ENCODE results near the gene IGFL4.
A peak's percentile ranks its signal among the peaks of the same experiment; 100 is the strongest.

The IGFL4 gene

GRCh38 chr19:46040952-46041500 lies at the start of gene IGFL4:
Gene IGFL4, minus strand, starts transcription at chr19:46041002. Its CDS starts 40 bp downstream, at chr19:46040962.
- DNase-seq (ENCODE audit: low spot score): no peak

GRCh38 chr19:46090444-46090843 lies 49.6 kb upstream of the IGFL4 start:
- no peak for DNase-seq (ENCODE audit: low spot score)

- no peak for DNase-seq (ENCODE audit: low spot score)
Measured at GRCh38 chr19:46089432-46089831, 48.6 kb upstream of the IGFL4 start.

DNA sequence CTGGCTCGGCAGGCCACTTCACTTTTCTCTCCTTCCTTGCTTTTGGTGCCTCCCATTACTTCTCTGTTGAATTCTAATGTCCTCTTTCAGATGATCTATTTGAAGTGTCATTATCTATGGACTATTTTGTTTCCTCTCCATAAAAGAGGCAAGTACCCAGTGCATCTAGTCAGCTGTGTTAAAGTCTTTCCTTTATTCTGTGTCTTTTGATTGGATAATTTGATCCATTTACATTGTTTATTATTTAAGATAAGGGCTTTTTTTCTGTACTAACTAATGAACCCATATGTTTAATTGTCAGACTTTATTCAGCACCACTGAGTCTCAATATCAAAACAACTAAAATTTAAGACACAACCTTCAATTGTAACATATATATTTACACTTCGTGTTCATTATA lies 47.3 kb upstream of the IGFL4 start:
- DNase-seq (ENCODE audit: low spot score): no peak

DNA sequence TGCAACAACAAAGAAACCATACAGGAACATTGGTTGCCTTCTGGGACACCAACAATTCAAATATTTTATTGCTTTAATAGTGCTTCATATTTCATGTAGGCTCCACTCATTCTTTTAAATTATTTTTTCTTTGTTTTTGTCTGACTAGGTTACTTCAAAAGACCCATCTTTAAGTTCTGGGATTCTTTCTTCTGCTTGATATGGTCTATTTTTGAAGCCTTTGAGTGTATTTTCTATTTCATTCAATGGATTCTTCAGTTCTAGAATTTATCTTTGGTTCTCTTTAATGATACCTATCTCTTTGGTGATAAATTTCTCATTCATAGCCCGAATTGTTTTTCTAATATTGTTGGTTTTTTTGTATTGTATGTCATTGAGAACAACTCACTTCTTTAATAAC lies 45.1 kb upstream of the IGFL4 start:
- DNase-seq (ENCODE audit: low spot score): no peak

DNA sequence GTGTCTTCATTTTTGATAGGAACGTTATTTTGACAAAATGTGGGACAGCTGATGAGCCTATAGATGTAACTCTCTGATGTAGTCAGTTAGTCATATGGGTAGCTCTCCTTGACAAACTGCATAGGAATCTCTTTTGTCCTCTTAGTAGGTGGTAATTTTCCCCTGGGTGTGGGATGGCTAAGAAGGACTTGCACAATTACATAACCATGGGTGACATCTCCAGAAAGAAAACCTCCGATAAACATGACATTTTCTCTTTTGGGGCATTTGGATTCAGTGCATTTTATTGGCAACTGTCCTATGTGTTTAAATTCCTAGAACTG lies 41.9 kb upstream of the IGFL4 start:
- DNase-seq (ENCODE audit: low spot score): no peak

GRCh38 chr19:46081928-46082727 lies 41.3 kb upstream of the IGFL4 start:
- DNase-seq (ENCODE audit: low spot score): peak; percentile 18

GRCh38 chr19:46080561-46080960 lies 39.8 kb upstream of the IGFL4 start:
- no peak for DNase-seq (ENCODE audit: low spot score)

- no peak for DNase-seq (ENCODE audit: low spot score)
Measured at GRCh38 chr19:46079576-46079975, 38.8 kb upstream of the IGFL4 start.

DNA sequence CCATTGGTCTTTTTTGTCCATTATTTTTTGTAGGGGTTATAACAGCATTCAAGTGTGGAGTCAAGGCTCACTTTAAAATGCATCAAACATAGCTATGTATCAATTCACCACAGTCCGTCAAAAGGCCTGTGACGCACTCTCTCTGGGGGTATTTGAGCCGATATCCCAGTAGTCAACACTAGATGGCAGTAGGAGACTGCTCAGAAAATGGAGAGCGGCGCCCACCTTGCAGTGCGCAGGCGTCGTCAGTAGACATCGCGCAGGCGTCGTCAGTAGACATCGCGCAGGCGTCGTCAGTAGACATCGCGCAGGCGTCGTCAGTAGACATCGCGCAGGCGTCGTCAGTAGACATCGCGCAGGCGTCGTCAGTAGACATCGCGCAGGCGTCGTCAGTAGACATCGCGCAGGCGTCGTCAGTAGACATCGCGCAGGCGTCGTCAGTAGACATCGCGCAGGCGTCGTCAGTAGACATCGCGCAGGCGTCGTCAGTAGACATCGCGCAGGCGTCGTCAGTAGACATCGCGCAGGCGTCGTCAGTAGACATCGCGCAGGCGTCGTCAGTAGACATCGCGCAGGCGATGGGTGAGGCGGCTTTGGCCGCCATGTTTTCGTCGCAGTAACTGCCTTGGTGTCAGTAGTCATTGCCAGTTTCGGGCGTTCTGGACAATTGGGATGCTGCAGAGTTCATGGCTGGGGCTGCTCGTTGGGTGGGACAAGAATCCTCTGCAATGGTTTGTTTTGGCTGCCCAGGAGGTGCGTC lies 38.0 kb upstream of the IGFL4 start:
- peak; percentile 49 for DNase-seq (ENCODE audit: low spot score)

- no peak for DNase-seq (ENCODE audit: low spot score)
Measured at GRCh38 chr19:46077815-46078167, 37.0 kb upstream of the IGFL4 start.

DNA sequence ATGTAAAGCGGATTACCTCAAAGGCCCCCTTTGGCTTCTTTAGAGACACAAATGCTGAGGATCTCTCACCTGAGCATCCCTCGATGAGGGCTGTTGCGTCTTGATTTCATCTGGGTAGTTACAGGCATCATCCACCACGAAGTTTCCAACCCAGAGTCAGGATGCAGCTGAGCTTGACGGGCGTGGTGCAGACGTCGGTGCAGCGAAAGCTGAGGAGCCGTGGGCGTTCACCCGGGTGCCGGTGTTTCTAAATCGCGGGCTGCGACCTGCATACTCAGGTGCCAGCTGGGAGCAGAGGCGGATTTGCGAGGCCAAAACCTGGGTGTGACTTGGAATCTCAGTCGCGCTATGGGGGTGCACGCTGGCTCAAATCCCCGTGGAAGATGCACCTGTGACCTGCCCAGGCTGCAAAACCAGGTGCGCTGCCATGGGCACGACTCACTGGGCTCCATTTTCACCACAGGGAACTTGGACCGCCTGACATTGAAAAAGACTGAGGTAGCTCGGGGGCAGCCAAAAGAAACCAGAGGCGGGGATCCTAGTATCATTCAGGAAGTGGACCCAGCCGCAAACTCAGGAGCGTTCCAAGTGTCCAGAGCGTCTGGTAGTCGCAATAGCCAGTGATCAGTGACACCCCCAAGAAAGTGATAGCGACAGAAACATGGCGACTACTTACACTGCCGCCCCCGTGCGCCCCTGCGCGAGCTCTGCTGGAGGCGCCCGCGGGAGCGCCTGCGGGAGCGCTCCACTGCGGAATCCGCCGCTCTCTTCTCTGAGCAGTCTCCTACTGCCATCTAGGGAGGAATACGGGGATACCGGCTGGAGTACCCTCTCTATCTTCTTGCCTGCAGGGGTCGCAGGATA lies 36.4 kb upstream of the IGFL4 start:
- DNase-seq (ENCODE audit: low spot score): no peak

- DNase-seq (ENCODE audit: low spot score): no peak
Measured at GRCh38 chr19:46076031-46076880, 35.5 kb upstream of the IGFL4 start.

DNA sequence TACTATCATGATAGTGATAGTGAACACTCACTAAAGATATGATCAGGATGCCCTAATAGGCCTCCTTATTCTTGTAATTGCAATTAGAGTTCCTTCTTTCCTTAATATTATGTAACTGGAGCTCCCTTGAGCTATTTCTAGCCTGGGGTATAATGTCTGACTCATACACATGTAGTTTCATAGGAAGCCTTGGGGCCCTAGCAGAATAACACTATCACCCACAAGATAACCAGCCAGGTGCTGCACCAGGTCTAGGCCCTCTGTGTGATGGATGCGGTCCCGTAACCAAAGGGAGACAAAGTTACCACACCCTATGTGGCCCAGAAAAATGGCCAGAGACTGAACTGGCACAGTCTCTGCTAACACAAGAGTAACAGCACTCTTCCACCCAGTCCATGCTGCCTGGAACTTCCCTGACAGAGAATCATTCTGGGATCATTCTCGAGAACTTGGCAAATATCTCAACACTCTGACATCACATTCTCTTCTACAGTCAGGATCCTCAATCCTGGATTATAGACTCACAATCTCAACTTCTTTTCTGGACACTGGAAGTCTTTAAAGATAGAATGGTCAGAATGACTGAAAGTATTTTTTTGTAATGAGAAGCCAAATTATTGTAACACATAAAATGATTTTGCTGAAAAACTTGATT lies 32.6 kb upstream of the IGFL4 start:
- DNase-seq (ENCODE audit: low spot score): no peak

DNA sequence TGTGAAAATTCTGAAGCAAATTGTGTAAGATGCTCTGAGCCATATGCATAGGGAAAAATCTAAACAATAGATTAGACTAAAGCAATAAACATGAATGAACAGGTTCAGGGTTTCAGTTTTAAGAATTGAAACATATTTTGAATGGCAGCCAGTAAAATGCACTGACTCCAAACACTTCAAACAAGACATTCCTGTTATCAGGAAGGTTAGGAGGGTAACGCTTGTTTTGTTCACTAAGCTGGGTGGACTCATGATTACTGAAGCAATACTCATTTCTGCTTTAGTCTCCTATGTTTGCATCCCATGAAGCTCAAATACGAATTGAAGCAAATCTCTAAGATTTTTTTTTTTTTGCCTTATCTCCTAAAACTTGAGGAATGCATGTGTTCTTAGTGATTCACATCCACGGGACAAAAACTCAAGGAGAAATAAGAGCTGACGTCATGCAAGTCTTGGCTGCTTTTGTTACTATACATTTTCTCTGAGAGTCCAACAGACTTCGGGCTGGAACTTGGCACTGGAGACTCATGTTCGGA lies 29.1 kb upstream of the IGFL4 start:
- DNase-seq (ENCODE audit: low spot score): no peak

DNA sequence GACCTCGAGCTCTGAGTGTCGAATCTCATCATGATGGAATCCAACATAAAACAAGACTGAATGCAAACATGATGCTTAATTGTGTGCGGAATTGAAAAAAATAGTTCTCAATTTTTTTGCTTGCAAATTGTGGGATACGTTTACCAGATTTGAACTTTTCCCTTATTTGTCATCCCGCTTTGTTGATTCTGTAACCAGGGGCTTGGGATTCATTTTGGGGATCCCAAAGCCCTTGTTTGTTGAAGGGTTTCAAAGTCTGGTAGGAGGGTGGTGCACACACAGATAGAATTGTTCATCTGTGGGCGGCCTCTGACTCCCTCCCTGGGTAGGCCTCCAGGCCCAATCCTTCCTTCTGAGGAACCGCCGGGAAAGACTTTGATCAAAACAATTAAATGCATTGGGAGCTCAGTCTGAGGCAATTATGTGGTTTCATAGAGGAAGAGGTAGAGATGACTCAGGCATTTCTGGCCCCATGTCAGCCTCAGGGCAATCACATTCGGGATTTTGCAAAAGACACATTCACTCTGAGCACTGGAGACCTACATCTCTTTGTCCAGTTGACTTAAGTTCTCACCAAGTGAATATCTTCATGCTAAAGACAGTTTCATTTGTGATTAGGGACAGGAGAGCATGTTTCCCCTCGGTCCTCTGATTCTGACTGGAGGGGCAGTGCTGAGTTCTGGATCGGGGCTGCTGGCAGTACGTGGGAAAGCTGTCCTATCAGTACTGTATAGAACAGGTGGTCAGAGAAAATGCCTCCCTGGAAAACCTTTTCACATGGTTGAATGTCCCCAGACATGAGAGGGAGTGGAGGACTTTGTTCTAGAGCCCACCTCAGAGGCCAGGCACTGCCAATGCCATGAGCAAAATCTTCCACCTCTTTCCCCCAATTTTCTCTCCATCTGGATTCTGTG lies 27.8 kb upstream of the IGFL4 start:
- DNase-seq (ENCODE audit: low spot score): no peak

DNA sequence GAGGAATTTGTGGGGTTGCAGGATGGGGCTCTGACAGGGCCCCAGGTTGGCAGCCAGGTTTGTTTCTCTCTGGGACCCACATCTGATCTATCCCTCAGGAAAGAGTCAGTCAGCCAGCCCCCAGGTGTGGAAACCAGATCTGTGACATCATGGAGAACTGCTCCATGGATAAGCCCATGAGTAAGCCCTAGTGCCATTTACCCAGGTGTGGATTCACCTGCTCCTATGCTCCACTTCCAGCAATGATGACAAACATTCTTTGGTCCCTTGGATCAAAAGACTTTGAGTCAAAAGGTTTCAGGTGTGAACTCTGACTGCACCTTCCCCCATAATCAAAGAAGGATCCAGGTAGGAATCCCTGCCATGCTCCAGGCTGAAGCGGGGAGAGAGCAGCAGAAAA lies 26.9 kb upstream of the IGFL4 start:
- no peak for DNase-seq (ENCODE audit: low spot score)

DNA sequence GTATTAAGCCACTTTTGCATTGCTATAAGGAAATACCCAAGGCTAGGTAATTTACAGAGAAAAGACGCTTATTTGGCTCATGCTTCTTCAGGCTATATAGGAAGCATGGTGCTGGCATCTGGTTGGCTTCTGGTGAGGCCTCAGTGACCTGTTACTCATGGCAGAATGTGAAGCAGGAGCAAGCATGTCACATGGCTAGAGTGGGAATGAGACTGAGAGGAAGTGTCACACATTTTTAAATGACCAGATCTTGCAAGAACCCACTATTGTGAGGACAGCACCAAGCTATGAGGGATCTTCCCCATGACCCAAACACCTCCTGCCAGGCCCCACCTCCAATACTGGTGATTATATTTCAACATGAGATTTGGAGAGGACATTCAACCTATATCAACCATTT lies 25.7 kb upstream of the IGFL4 start:
- DNase-seq (ENCODE audit: low spot score): no peak

GRCh38 chr19:46065486-46066071 lies 24.8 kb upstream of the IGFL4 start:
- no peak for DNase-seq (ENCODE audit: low spot score)

Measured in hematopoietic multipotent progenitor cell treated with erythropoietin and hydrocortisone succinate and interleukin-3 and kit ligand, for 15 days (in vitro differentiated cells).